HepG2 (cell line): ENCODE data around the gene PEX13. TPM values are rescaled to one million over a fixed set of nuclear protein-coding genes. Genes with fewer than 3 reads are reported as not detected.

Experiments used
- ATAC-seq: fragments of 200-7000 bp; cut with Tn5 transposase; 3 replicates; pipeline ENCODE4 v1.9.1; 2020; ENCODE audit warnings: mild to moderate bottlenecking, moderate library complexity
- BruUV-seq: library from RNA; stranded (reverse); fragments of 400-500 nt; replicated peaks from 2 replicates; lab custom pipeline; 2021; lab: Mats Ljungman, UMichigan
- CTCF ChIA-PET: fragments of 300-600 bp; formaldehyde crosslinking; extraction: SDS; loops from one replicate; lab custom pipeline; 2021; ENCODE audit warnings: low total read pairs, inconsistent platforms, low intra/inter-chr PET ratio; lab: Yijun Ruan, JAX
- POLR2A ChIA-PET: fragments of 350-600 bp; sonication (Branson Sonifier 250); formaldehyde crosslinking; loops from one replicate; lab custom pipeline; 2020; ENCODE audit warnings: antibody characterized with exemption, inconsistent platforms; lab: Yijun Ruan, JAX
- DNase-seq: peaks from one replicate; pipeline ENCODE4 v3.0.0-alpha.2; 2015; ENCODE audit warnings: low spot score
- FAIRE-seq: peaks from 3 replicates; lab custom pipeline; 2011; peaks lifted over from hg19 to GRCh38; lab: Jason Lieb, UNC
- H2AFZ ChIP-seq: one replicate; pipeline ENCODE4 v1.6.1; 2011; ENCODE audit warnings: low read length, inconsistent platforms
- H3K27ac ChIP-seq: fragments of 300-600 bp; 3 replicates; pipeline ENCODE4 v1.8.0; 2011; ENCODE audit warnings: mixed run types, mild to moderate bottlenecking, mixed read lengths, low read length, inconsistent platforms; ENCODE audit not compliant: insufficient read depth; ENCODE audit errors: extremely low read length
- H3K27me3 ChIP-seq, 2 experiments: fragments of 200-600 bp in 1 of 2; 2 replicates in 1 of 2; 3 replicates in 1 of 2; pipeline versions ENCODE4 v1.6.0 to v1.8.0; 2011; ENCODE audit warnings: low read length in 2 of 2, mild to moderate bottlenecking in 2 of 2, moderate library complexity in 2 of 2, inconsistent platforms in 1 of 2; ENCODE audit not compliant: insufficient read depth in 2 of 2, control insufficient read depth in 1 of 2
- H3K36me3 ChIP-seq, 2 experiments: fragments of 200-600 bp in 1 of 2; replicated peaks in 1 of 2; 2 replicates in 1 of 2; 3 replicates in 1 of 2; pipeline versions ENCODE4 v1.5.1 to v1.8.0; 2011; ENCODE audit warnings: low read length in 2 of 2, inconsistent platforms in 1 of 2; ENCODE audit not compliant: insufficient read depth in 2 of 2, control insufficient read depth in 1 of 2
- H3K4me1 ChIP-seq: 2 replicates; pipeline ENCODE4 v1.5.1; 2012; ENCODE audit warnings: low read length, inconsistent platforms; ENCODE audit not compliant: insufficient read depth
- H3K4me2 ChIP-seq: 2 replicates; pipeline ENCODE4 v1.6.0; 2011; ENCODE audit warnings: low read depth, low read length, inconsistent platforms
- H3K4me3 ChIP-seq, 3 experiments: fragments of 200-600 bp in 1 of 3; sonication (generic), shearing (Covaris generic) in 1 of 3; replicated peaks in 1 of 3; 2 replicates each; pipeline ENCODE4 v1.5.1; 2011 to 2016; ENCODE audit warnings: low read length in 3 of 3, inconsistent platforms in 2 of 3, low read depth in 2 of 3, mild to moderate bottlenecking in 2 of 3, control low read depth in 1 of 3, mixed read lengths in 1 of 3; ENCODE audit not compliant: insufficient read depth in 1 of 3
- H3K79me2 ChIP-seq: one replicate; pipeline ENCODE4 v1.6.1; 2011; ENCODE audit warnings: low read length, inconsistent platforms; ENCODE audit not compliant: insufficient read depth
- H3K9ac ChIP-seq: 2 replicates; pipeline ENCODE4 v1.6.0; 2011; ENCODE audit warnings: mild to moderate bottlenecking, low read depth, low read length, inconsistent platforms; ENCODE audit not compliant: insufficient read depth
- H3K9me3 ChIP-seq: 2 replicates; pipeline ENCODE4 v1.5.1; 2012; ENCODE audit warnings: mild to moderate bottlenecking, low read length
- H4K20me1 ChIP-seq: 2 replicates; pipeline ENCODE4 v1.6.0; 2011; ENCODE audit warnings: inconsistent platforms, mild to moderate bottlenecking, low read length, moderate library complexity; ENCODE audit not compliant: insufficient read depth
- AFF4 ChIP-seq: sonication (generic); formaldehyde crosslinking; IDR thresholded peaks from 2 replicates; pipeline ENCODE4 v1.4.0; 2020; ENCODE audit warnings: missing genetic modification reagents
- KLF11 ChIP-seq: IDR thresholded peaks from 2 replicates; pipeline ENCODE4 v1.6.1; 2016; ENCODE audit warnings: missing compliant biosample characterization
- RBFOX2 ChIP-seq: fragments of 200-400 bp; formaldehyde crosslinking; IDR thresholded peaks from 2 replicates; pipeline ENCODE4 v1.6.1; 2017; ENCODE audit warnings: low read depth, mild to moderate bottlenecking, low read length
- ZNF644 ChIP-seq: IDR thresholded peaks from 2 replicates; pipeline ENCODE4 v1.6.1; 2016; ENCODE audit warnings: low read depth
- WGBS: methylation state at CpG from one replicate; pipeline ENCODE4 v1.1.6; 2017; ENCODE audit warnings: low lambda C conversion rate; 5-methylcytosine and 5-hydroxymethylcytosine counted together
- in situ Hi-C: cut with HindIII; loops from 2 replicates; pipeline ENCODE4 v1.10.0; 2017; ENCODE audit warnings: low pct_unique_long_range_greater_than_20kb; ENCODE audit not compliant: extremely low pct_ligation_motif_present
- intact Hi-C: fragments of 100-400 bp; cut with micrococcal nuclease; formaldehyde crosslinking; loops from one replicate; pipeline ENCODE4 v1.10.0; 2022; ENCODE audit not compliant: unreplicated experiment
- polyA plus RNA-seq, 8 experiments: library from polyadenylated mRNA; depleted of rRNA in 3 of 8; stranded (reverse) in 7 of 8; unstranded in 1 of 8; fragments of >200 nt; fragmentation: Illumina TruSeq in 4 of 8; extraction: Trizol in 4 of 8; gene quantifications; 2 replicates each; pipeline versions ENCODE4 v1.2.1 to v1.2.3, GENCODE V29; 2011 to 2016; ENCODE audit warnings: low read depth in 4 of 8, missing spikeins in 1 of 8, mixed read lengths in 1 of 8; ENCODE audit not compliant: insufficient read depth in 1 of 8
- total RNA-seq, 5 experiments: library from RNA; depleted of rRNA; stranded (reverse); fragments of >200 nt; fragmentation: Illumina TruSeq; extraction: Trizol; gene quantifications; 2 replicates each; pipeline ENCODE4 v1.2.3, GENCODE V29; 2016; ENCODE audit warnings: low read depth in 1 of 5
- TF ChIP-seq, protein P1 (sequence below): sonication (generic); formaldehyde crosslinking; IDR thresholded peaks from 2 replicates; pipeline ENCODE4 v1.8.0; 2022; ENCODE audit warnings: mild to moderate bottlenecking, missing genetic modification reagents, moderate library complexity
- TF ChIP-seq, protein P2 (sequence below): sonication (generic); formaldehyde crosslinking; IDR thresholded peaks from 2 replicates; pipeline ENCODE4 v1.5.0; 2020; ENCODE audit warnings: missing genetic modification reagents

The PEX13 gene
- total and polyA plus RNA-seq, 2 of the 13 experiments (the other 11 are each of a cell fraction or from before 2014, with no cell fraction given) = 47.9 to 75.9 TPM

GRCh38 chr2:61013382-61013781 is 4.1 kb upstream of the PEX13 start:
- H3K27ac ChIP-seq = no peak overlapping the region
- DNase-seq (no peak), FAIRE-seq (no peak), ATAC-seq (no peak)
- peaks cover 1 to 40% of the 10 kb centered on the region in 2 experiments; a peak in 3 of 5 replicates for H3K36me3 ChIP-seq
- H3K4me3 ChIP-seq = no peak overlapping the region
- 0 out of 2 replicates have a peak, but pooled peaks cover 3% of the 10 kb centered on the region for H4K20me1 ChIP-seq
- ChIA-PET POLR2A (no interaction called here), CTCF (no interaction called here)
- no TSS peak for BruUV-seq
- in situ Hi-C loops (no loop called here), intact Hi-C loops (loop anchor here (10.0 kb wide), 1 partner anchor 131 kb away; no protein-coding TSS in a partner anchor)
- peaks cover 72% of the 10 kb centered on the region for H3K79me2 ChIP-seq
- H3K9me3 ChIP-seq = no peaks in the 10 kb centered on the region
- no peak overlapping the region for H3K9ac ChIP-seq
- peaks cover 31% of the 10 kb centered on the region for H3K4me1 ChIP-seq
- no peak overlapping the region for H2AFZ ChIP-seq
- WGBS = 86% methylated on average over 3 of the region's 3 CpGs
- no peaks in the 10 kb centered on the region; a peak in 1 of 5 replicates for H3K27me3 ChIP-seq
- peak; percentile 26; the same call in 1 of the 2 replicates for TF ChIP-seq RBFOX2
- TF ChIP-seq, protein P1, sequence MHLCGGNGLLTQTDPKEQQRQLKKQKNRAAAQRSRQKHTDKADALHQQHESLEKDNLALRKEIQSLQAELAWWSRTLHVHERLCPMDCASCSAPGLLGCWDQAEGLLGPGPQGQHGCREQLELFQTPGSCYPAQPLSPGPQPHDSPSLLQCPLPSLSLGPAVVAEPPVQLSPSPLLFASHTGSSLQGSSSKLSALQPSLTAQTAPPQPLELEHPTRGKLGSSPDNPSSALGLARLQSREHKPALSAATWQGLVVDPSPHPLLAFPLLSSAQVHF (CRISPR knock-in tag) = no peak
- TF ChIP-seq, all 625 proteins: peak for 1
- H3K4me2 ChIP-seq = peak overlapping the region; percentile 7; the same call in 1 of the 2 replicates

- H4K20me1 ChIP-seq = 0 out of 2 replicates have a peak, but pooled peaks cover 3% of the 10 kb centered on the region
- TF ChIP-seq KLF11 (CRISPR knock-in tag) (no peak), ZNF644 (no peak), AFF4 (CRISPR knock-in tag) (no peak)
- TF ChIP-seq, protein P2, sequence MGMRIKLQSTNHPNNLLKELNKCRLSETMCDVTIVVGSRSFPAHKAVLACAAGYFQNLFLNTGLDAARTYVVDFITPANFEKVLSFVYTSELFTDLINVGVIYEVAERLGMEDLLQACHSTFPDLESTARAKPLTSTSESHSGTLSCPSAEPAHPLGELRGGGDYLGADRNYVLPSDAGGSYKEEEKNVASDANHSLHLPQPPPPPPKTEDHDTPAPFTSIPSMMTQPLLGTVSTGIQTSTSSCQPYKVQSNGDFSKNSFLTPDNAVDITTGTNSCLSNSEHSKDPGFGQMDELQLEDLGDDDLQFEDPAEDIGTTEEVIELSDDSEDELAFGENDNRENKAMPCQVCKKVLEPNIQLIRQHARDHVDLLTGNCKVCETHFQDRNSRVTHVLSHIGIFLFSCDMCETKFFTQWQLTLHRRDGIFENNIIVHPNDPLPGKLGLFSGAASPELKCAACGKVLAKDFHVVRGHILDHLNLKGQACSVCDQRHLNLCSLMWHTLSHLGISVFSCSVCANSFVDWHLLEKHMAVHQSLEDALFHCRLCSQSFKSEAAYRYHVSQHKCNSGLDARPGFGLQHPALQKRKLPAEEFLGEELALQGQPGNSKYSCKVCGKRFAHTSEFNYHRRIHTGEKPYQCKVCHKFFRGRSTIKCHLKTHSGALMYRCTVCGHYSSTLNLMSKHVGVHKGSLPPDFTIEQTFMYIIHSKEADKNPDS = no peak
- intact Hi-C loops = loop anchor here (5.0 to 10.0 kb wide), 2 partner anchors 130 to 132 kb away; partner anchors contain the start of gene REL
- H3K27ac ChIP-seq = no peak overlapping the region
- H3K4me2 ChIP-seq = peak overlapping the region; percentile 83
- H2AFZ ChIP-seq = no peak overlapping the region
- H3K9me3 ChIP-seq = no peaks in the 10 kb centered on the region
- ChIA-PET POLR2A (no interaction called here), CTCF (no interaction called here)
- H3K4me3 ChIP-seq = no peak overlapping the region
- 92% methylated on average over 3 of the region's 3 CpGs for WGBS
- H3K36me3 ChIP-seq = peaks cover 0 to 32% of the 10 kb centered on the region in 2 experiments; a peak in 3 of 5 replicates
- ATAC-seq (no peak), DNase-seq (no peak), FAIRE-seq (no peak)
- H3K27me3 ChIP-seq = no peaks in the 10 kb centered on the region; a peak in 1 of 5 replicates
- H3K4me1 ChIP-seq = peaks cover 36% of the 10 kb centered on the region
- H3K9ac ChIP-seq = no peak overlapping the region
- in situ Hi-C loops = no loop called here
- peaks cover 86% of the 10 kb centered on the region for H3K79me2 ChIP-seq
- BruUV-seq = no TSS peak
Observed at GRCh38 chr2:61014763-61015162, 2.8 kb upstream of the PEX13 start.
